ENCODE data around the gene ALX1.
A peak's percentile ranks its signal among the peaks of the same experiment; 100 is the strongest.

Gene ALX1

DNA sequence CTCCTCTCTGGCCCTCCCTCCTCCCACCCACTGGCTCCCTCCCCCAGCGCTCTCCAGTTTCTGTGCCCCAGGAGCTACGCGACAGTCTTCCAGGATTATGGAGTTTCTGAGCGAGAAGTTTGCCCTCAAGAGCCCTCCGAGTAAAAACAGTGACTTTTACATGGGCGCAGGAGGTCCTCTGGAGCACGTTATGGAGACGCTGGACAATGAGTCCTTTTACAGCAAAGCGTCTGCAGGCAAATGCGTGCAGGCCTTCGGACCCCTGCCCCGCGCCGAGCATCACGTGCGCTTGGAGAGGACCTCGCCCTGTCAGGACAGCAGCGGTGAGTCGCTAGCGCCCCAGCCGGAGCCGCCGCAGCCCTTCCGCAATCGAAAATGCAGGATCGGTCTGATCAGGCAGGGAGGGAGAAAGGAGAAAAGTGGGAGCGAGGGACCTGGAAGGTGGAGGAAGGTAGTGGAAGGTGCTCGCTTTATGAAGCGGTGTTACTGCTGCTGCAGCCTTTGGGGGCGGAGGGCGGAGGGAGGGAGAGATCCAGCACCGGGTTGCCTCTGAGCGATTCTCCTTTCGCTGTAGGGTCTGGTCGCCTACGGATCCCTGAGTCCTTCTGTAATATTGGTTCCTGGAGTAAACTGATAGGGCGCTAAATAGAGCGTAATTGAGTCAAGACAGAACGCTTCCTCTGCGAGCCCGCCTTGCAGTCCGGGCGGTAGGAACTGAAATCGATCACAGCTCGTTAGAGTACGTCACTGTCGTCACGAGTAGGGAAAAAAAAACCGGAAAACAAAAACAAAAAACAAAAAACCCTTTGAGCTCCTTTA, at the start of gene ALX1:
Gene ALX1, plus strand, starts transcription at position 56 of the 819 bp plus-strand sequence. Its CDS starts 42 bp downstream, at position 98.
- Histone ChIP-seq H3K4me3 (ENCODE audit: low read depth in 1 of 5, low read length in 5 of 5) (peak within 1 kb of the TSS; percentile 73 to 89 (median 75)), H3K4me1 (ENCODE audit: control insufficient read depth in 5 of 5, insufficient read depth in 5 of 5, low read length in 5 of 5) (peaks cover 0 to 26% (median 19%) of the 10 kb centered on the region in 5 donors), H3K9me3 (ENCODE audit: control insufficient read depth in 5 of 5, low read length in 5 of 5) (peaks cover 0 to 13% (median 6%) of the 10 kb centered on the region in 5 donors), H3K36me3 (ENCODE audit: control insufficient read depth in 5 of 5, insufficient read depth in 5 of 5, low read length in 5 of 5) (no peaks in the 10 kb centered on the region), H3K27ac (ENCODE audit: low read depth, low read length) (peak within 1 kb of the TSS; percentile 82), H3K27me3 (ENCODE audit: control insufficient read depth in 5 of 5, insufficient read depth in 4 of 5, low read length in 5 of 5) (peaks cover 14 to 56% (median 50%) of the 10 kb centered on the region in 5 donors), H3K9ac (ENCODE audit: low read length in 5 of 5) (peak within 1 kb of the TSS; percentile 14 to 63 (median 39))

DNA sequence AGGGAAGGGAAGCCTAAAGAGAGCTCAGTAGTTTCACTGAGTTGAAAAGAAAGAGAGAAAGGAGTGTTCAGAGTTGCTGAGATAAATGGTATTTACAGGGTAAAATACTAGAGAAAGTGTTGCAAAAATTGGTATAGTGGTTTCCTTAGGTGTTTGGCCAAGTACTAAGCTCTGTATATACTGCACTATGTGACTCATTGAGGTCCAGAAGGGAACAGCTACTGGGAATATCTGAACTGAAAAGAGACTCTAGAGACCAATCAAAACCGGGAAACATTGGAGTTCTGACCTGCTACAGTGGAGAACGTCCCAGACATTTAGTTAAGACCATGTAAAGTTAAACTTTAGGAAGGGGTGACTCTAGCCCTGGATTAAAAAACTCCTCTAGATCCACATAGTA, 42.7 kb upstream of the ALX1 start:
- Histone ChIP-seq H3K9me3 (ENCODE audit: control insufficient read depth in 5 of 5, low read length in 5 of 5) (peaks cover 0 to 5% (median 0%) of the 10 kb centered on the region in 5 donors), H3K27me3 (ENCODE audit: control insufficient read depth in 5 of 5, insufficient read depth in 4 of 5, low read length in 5 of 5) (no peaks in the 10 kb centered on the region), H3K36me3 (ENCODE audit: control insufficient read depth in 5 of 5, insufficient read depth in 5 of 5, low read length in 5 of 5) (no peaks in the 10 kb centered on the region), H3K27ac (ENCODE audit: low read depth, low read length) (no peak overlapping the region), H3K9ac (ENCODE audit: low read length in 5 of 5) (no peak overlapping the region), H3K4me1 (ENCODE audit: control insufficient read depth in 5 of 5, insufficient read depth in 5 of 5, low read length in 5 of 5) (no peaks in the 10 kb centered on the region), H3K4me3 (ENCODE audit: low read depth in 1 of 5, low read length in 5 of 5) (no peak overlapping the region)

DNA sequence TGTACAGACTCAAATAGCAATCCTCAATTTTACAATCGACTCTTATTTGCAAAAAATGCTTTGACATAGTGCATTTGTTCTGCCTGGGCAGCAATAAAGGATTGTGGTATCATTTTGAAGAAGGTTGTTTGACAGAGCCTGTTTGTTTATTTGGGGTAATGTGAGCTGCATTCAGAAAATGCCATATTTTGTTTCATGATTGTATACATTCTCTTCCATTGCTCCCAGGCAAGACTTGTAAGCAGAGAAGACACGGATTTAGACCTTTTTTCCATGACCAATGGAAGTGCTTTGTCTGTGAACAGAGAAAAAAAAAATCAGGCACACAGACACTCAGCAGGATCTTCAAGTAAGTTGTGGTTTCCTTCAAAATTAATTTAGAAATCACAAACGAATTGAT, 35.5 kb upstream of the ALX1 start:
- no peaks in the 10 kb centered on the region for H3K36me3 ChIP-seq (ENCODE audit: control insufficient read depth in 5 of 5, insufficient read depth in 5 of 5, low read length in 5 of 5)
- no peak overlapping the region for H3K27ac ChIP-seq (ENCODE audit: low read depth, low read length)
- H3K4me1 ChIP-seq (ENCODE audit: control insufficient read depth in 5 of 5, insufficient read depth in 5 of 5, low read length in 5 of 5) = no peaks in the 10 kb centered on the region
- no peaks in the 10 kb centered on the region for H3K27me3 ChIP-seq (ENCODE audit: control insufficient read depth in 5 of 5, insufficient read depth in 4 of 5, low read length in 5 of 5)
- no peaks in the 10 kb centered on the region for H3K9me3 ChIP-seq (ENCODE audit: control insufficient read depth in 5 of 5, low read length in 5 of 5)
- H3K9ac ChIP-seq (ENCODE audit: low read length in 5 of 5) = no peak overlapping the region
- no peak overlapping the region for H3K4me3 ChIP-seq (ENCODE audit: low read depth in 1 of 5, low read length in 5 of 5)

DNA sequence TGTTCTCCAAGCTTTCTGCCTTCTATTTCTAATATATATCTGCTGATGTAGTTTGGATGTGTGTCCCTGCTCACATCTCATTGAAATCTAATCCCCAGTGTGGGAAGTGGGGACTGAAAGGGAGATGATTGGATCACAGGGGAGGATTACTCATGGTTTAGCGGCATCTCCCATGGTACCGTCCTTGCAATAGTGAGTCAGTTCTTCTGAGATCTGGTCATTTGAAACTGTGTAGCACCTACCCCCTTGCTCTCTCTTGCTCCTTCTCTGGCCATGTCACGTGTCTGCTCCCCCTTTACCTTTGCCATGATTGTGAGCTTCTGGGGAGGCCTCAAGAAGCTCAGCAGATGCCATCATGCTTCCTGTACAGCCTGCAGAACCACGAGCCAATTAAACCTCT, 26.2 kb upstream of the ALX1 start:
- Histone ChIP-seq H3K36me3 (ENCODE audit: control insufficient read depth in 5 of 5, insufficient read depth in 5 of 5, low read length in 5 of 5) (no peaks in the 10 kb centered on the region), H3K4me1 (ENCODE audit: control insufficient read depth in 5 of 5, insufficient read depth in 5 of 5, low read length in 5 of 5) (no peaks in the 10 kb centered on the region), H3K4me3 (ENCODE audit: low read depth in 1 of 5, low read length in 5 of 5) (no peak overlapping the region), H3K9me3 (ENCODE audit: control insufficient read depth in 5 of 5, low read length in 5 of 5) (no peaks in the 10 kb centered on the region), H3K9ac (ENCODE audit: low read length in 5 of 5) (no peak overlapping the region), H3K27me3 (ENCODE audit: control insufficient read depth in 5 of 5, insufficient read depth in 4 of 5, low read length in 5 of 5) (no peaks in the 10 kb centered on the region), H3K27ac (ENCODE audit: low read depth, low read length) (no peak overlapping the region)

DNA sequence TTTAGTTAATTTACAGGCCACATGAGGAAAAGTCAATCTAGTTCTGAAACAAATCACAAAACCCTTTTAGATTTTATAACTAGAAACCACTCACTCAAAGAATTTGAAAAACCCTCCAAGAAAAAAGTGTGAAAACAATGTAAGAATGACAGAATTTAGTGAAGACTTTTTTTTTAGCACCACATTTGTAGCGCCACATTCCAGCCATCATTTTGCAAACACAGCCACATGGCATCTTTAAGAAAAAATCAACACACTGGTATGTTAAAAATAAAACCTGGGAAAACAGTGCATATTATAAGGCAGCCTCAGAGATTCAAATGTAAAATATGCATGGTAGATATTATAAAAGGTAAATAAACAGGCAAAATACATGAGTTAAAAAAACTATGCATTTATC, 22.3 kb upstream of the ALX1 start:
- H3K27me3 ChIP-seq (ENCODE audit: control insufficient read depth in 5 of 5, insufficient read depth in 4 of 5, low read length in 5 of 5) = no peaks in the 10 kb centered on the region
- H3K27ac ChIP-seq (ENCODE audit: low read depth, low read length) = no peak overlapping the region
- H3K9me3 ChIP-seq (ENCODE audit: control insufficient read depth in 5 of 5, low read length in 5 of 5) = no peaks in the 10 kb centered on the region
- no peak overlapping the region for H3K4me3 ChIP-seq (ENCODE audit: low read depth in 1 of 5, low read length in 5 of 5)
- no peaks in the 10 kb centered on the region for H3K36me3 ChIP-seq (ENCODE audit: control insufficient read depth in 5 of 5, insufficient read depth in 5 of 5, low read length in 5 of 5)
- no peak overlapping the region for H3K9ac ChIP-seq (ENCODE audit: low read length in 5 of 5)
- no peaks in the 10 kb centered on the region for H3K4me1 ChIP-seq (ENCODE audit: control insufficient read depth in 5 of 5, insufficient read depth in 5 of 5, low read length in 5 of 5)

DNA sequence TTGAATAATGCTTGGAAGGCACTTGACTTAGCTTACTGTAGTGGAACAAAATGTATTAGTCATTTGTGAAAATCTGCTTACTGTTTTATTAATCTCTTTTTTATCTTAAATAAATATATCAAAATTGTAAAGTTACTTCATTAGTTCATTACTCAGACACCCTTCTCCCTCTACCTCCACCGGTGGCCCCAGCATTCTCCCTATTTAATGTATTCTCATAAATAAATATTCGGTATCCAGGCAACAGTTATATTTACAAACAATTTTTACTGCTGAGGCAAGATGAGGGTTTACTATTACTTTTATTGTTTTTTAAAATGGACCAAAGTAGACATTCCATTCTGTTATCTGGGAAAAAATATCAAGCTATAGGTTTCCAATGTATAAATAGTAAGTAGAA, 19.6 kb upstream of the ALX1 start:
- Histone ChIP-seq H3K27ac (ENCODE audit: low read depth, low read length) (no peak overlapping the region), H3K36me3 (ENCODE audit: control insufficient read depth in 5 of 5, insufficient read depth in 5 of 5, low read length in 5 of 5) (no peaks in the 10 kb centered on the region), H3K9ac (ENCODE audit: low read length in 5 of 5) (no peak overlapping the region), H3K4me3 (ENCODE audit: low read depth in 1 of 5, low read length in 5 of 5) (no peak overlapping the region), H3K27me3 (ENCODE audit: control insufficient read depth in 5 of 5, insufficient read depth in 4 of 5, low read length in 5 of 5) (no peaks in the 10 kb centered on the region), H3K9me3 (ENCODE audit: control insufficient read depth in 5 of 5, low read length in 5 of 5) (no peaks in the 10 kb centered on the region), H3K4me1 (ENCODE audit: control insufficient read depth in 5 of 5, insufficient read depth in 5 of 5, low read length in 5 of 5) (no peaks in the 10 kb centered on the region)

DNA sequence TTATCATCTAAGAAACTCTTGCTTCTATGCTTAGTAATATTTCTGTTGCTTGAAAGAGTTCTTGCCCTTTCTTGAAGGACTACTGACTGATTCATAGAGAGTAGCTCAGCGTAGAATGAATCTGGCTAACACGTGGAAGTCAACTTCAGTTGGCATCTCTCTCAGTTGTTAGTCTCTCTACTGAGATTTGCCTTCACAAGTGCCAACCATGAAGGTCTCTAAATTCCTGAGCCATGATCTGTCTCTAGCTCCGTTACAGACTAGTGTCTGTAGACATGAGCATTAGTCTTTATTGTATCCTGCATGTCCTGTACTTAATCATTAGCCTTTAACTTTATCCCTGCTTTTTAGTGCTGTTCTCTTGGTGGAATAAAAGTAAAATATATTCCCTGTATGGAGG, 19.1 kb upstream of the ALX1 start:
- no peaks in the 10 kb centered on the region for H3K9me3 ChIP-seq (ENCODE audit: control insufficient read depth in 5 of 5, low read length in 5 of 5)
- no peak overlapping the region for H3K27ac ChIP-seq (ENCODE audit: low read depth, low read length)
- H3K4me1 ChIP-seq (ENCODE audit: control insufficient read depth in 5 of 5, insufficient read depth in 5 of 5, low read length in 5 of 5) = no peaks in the 10 kb centered on the region
- no peaks in the 10 kb centered on the region for H3K36me3 ChIP-seq (ENCODE audit: control insufficient read depth in 5 of 5, insufficient read depth in 5 of 5, low read length in 5 of 5)
- no peaks in the 10 kb centered on the region for H3K27me3 ChIP-seq (ENCODE audit: control insufficient read depth in 5 of 5, insufficient read depth in 4 of 5, low read length in 5 of 5)
- no peak overlapping the region for H3K4me3 ChIP-seq (ENCODE audit: low read depth in 1 of 5, low read length in 5 of 5)
- no peak overlapping the region for H3K9ac ChIP-seq (ENCODE audit: low read length in 5 of 5)

DNA sequence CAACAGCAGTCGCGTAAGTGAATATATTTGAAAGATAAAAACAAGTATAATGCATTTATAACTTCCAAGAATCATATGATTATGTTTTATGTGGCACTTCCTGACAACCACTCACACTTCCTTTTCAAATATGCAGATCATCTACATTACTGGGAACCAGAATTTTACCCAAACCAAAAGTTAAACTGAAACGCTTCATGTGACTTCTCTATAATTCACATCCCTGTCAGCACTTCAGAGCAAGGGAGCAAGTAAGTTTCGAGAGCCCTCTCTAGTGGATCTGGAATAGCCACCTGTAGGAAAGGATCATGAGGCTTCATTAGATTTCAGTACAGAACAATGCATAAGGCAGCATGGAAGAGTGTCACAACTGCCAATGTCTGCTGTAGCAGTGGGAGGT, 13.7 kb upstream of the ALX1 start:
- H3K27me3 ChIP-seq (ENCODE audit: control insufficient read depth in 5 of 5, insufficient read depth in 4 of 5, low read length in 5 of 5) = peaks cover 0 to 4% (median 0%) of the 10 kb centered on the region in 5 donors
- H3K27ac ChIP-seq (ENCODE audit: low read depth, low read length) = no peak overlapping the region
- no peak overlapping the region for H3K9ac ChIP-seq (ENCODE audit: low read length in 5 of 5)
- H3K36me3 ChIP-seq (ENCODE audit: control insufficient read depth in 5 of 5, insufficient read depth in 5 of 5, low read length in 5 of 5) = no peaks in the 10 kb centered on the region
- no peaks in the 10 kb centered on the region for H3K9me3 ChIP-seq (ENCODE audit: control insufficient read depth in 5 of 5, low read length in 5 of 5)
- H3K4me3 ChIP-seq (ENCODE audit: low read depth in 1 of 5, low read length in 5 of 5) = no peak overlapping the region
- H3K4me1 ChIP-seq (ENCODE audit: control insufficient read depth in 5 of 5, insufficient read depth in 5 of 5, low read length in 5 of 5) = no peaks in the 10 kb centered on the region

DNA sequence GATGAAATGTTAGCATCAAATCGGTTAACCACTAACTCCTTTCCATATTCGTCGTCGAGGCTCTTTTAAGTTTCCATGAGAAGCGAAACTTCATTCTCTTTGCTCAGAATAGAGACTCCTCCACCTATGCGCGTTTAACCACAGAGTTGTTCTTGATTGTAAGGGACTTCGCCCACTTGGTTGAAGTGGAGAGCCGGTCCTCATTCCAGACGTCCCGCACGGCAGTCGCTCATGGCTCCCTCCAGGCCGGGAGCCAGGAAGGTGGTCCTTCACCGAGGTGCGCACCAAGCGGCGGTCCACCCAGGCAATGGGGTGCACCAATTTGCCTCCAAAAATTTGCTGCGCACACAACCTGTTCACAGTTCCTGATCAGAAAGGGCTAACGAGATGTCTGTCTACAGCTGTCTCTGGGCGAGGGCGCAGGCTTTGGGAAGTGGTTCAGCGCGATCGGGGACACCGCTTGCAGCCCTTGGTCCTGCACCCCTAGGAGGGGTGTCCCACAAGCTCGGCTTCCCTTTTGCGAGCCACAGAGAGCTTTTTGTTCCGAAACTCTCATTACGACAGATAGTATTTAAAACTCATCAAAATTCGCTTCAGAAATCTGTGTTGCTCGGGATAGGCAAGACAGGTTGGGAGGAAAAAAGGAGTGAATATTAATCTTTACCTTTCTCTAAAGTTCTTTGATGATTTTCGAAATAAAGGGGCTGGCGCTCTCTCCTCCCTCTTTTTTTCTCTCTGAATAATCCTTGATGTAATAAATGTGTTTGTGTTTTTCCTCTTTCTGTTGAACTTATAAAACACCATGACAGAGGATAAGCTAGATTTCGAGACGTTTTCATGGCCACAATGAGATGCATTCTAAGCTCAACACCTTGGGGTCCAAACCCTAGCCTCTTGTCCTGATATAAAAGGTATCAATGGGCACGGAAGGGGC, 6.4 kb upstream of the ALX1 start:
- no peak overlapping the region for H3K9ac ChIP-seq (ENCODE audit: low read length in 5 of 5)
- H3K4me3 ChIP-seq (ENCODE audit: low read depth in 1 of 5, low read length in 5 of 5) = peak overlapping the region in 3 of 5 donors; percentile 6 to 42 (median 6)
- H3K36me3 ChIP-seq (ENCODE audit: control insufficient read depth in 5 of 5, insufficient read depth in 5 of 5, low read length in 5 of 5) = no peaks in the 10 kb centered on the region
- peaks cover 0 to 10% (median 8%) of the 10 kb centered on the region in 5 donors for H3K9me3 ChIP-seq (ENCODE audit: control insufficient read depth in 5 of 5, low read length in 5 of 5)
- H3K27me3 ChIP-seq (ENCODE audit: control insufficient read depth in 5 of 5, insufficient read depth in 4 of 5, low read length in 5 of 5) = peaks cover 18 to 40% (median 35%) of the 10 kb centered on the region in 5 donors
- H3K4me1 ChIP-seq (ENCODE audit: control insufficient read depth in 5 of 5, insufficient read depth in 5 of 5, low read length in 5 of 5) = peaks cover 0 to 6% (median 0%) of the 10 kb centered on the region in 5 donors
- no peak overlapping the region for H3K27ac ChIP-seq (ENCODE audit: low read depth, low read length)

DNA sequence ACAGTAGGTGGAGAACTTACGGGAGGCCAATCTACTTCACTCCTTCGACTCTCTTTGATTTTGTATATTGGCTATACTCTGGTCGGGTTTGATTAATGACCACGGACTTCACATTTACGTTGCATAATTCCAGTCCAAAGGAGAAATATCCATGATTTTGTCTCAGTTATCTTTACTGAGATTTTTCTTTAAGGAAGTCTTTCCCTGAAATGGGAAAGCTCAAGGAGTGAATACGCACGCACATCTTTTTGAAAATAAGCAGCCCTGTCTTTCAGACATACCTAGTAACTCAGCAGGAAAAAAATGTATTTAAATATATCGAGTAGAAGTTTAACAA, 5.7 kb upstream of the ALX1 start:
- peaks cover 16 to 45% (median 41%) of the 10 kb centered on the region in 5 donors for H3K27me3 ChIP-seq (ENCODE audit: control insufficient read depth in 5 of 5, insufficient read depth in 4 of 5, low read length in 5 of 5)
- no peak overlapping the region for H3K4me3 ChIP-seq (ENCODE audit: low read depth in 1 of 5, low read length in 5 of 5)

More for the DNA sequence above, 5.7 kb upstream of the ALX1 start:
- no peaks in the 10 kb centered on the region for H3K36me3 ChIP-seq (ENCODE audit: control insufficient read depth in 5 of 5, insufficient read depth in 5 of 5, low read length in 5 of 5)
- H3K27ac ChIP-seq (ENCODE audit: low read depth, low read length) = no peak overlapping the region
- no peak overlapping the region for H3K9ac ChIP-seq (ENCODE audit: low read length in 5 of 5)
- peaks cover 0 to 9% (median 5%) of the 10 kb centered on the region in 5 donors for H3K4me1 ChIP-seq (ENCODE audit: control insufficient read depth in 5 of 5, insufficient read depth in 5 of 5, low read length in 5 of 5)
- H3K9me3 ChIP-seq (ENCODE audit: control insufficient read depth in 5 of 5, low read length in 5 of 5) = peaks cover 0 to 13% (median 8%) of the 10 kb centered on the region in 5 donors

All from subcutaneous abdominal adipose tissue (tissue), 5 donors.